CD4-positive, alpha-beta memory T cell (primary cell): Measurements from ENCODE around the gene EVA1B. TPM values are rescaled to one million over a fixed set of nuclear protein-coding genes. Genes with fewer than 3 reads are reported as not detected.

Source experiments
- CTCF ChIA-PET: fragments of 350-600 bp; sonication (Branson Sonifier 250); formaldehyde crosslinking; loops from one replicate; lab custom pipeline; 2021; ENCODE audit warnings: inconsistent platforms; ENCODE audit not compliant: partially characterized antibody; lab: Charles Lee
- POLR2A ChIA-PET: fragments of 350-600 bp; sonication (Branson Sonifier 250); formaldehyde crosslinking; loops from one replicate; lab custom pipeline; 2021; ENCODE audit not compliant: partially characterized antibody; lab: Charles Lee
- DNase-seq, 5 donors: peaks; one replicate each; pipeline versions ENCODE4 v3.0.0 to v3.0.0-alpha.2; 2020 to 2022; ENCODE audit warnings: mixed read lengths in 1 of 5
- H3K27ac ChIP-seq: one replicate; pipeline ENCODE4 v1.7.0; 2013; ENCODE audit warnings: low read depth, low read length
- H3K27me3 ChIP-seq: 2 replicates; pipeline ENCODE4 v1.7.0; 2013; ENCODE audit warnings: mild to moderate bottlenecking, low read length, moderate library complexity; ENCODE audit not compliant: insufficient read depth
- H3K36me3 ChIP-seq: 2 replicates; pipeline ENCODE4 v1.7.0; 2013; ENCODE audit warnings: mild to moderate bottlenecking, low read length, moderate library complexity; ENCODE audit not compliant: insufficient read depth
- H3K4me1 ChIP-seq: 2 replicates; pipeline ENCODE4 v1.7.0; 2013; ENCODE audit warnings: mild to moderate bottlenecking, low read length, moderate library complexity; ENCODE audit not compliant: insufficient read depth
- H3K4me3 ChIP-seq, 2 donors: one replicate each; pipeline ENCODE4 v1.7.0; 2013; ENCODE audit warnings: low read length in 2 of 2, mild to moderate bottlenecking in 1 of 2
- H3K9me3 ChIP-seq, 2 donors: one replicate each; pipeline ENCODE4 v1.7.0; 2013; ENCODE audit warnings: low read length in 2 of 2, control low read depth in 1 of 2; ENCODE audit not compliant: control insufficient read depth in 1 of 2
- H3K27ac Mint-ChIP-seq, 7 donors: one replicate each; pipeline ENCODE4 v1.8.0; 2020 to 2021; ENCODE audit warnings: mixed read lengths in 7 of 7, mild to moderate bottlenecking in 6 of 7, inconsistent platforms in 3 of 7, moderate library complexity in 3 of 7
- H3K27me3 Mint-ChIP-seq, 2 donors: one replicate each; pipeline ENCODE4 v1.8.0; 2020 to 2021; ENCODE audit warnings: mixed read lengths in 2 of 2
- H3K36me3 Mint-ChIP-seq, 2 donors: one replicate each; pipeline ENCODE4 v1.8.0; 2020 to 2021; ENCODE audit warnings: mixed read lengths in 2 of 2, inconsistent platforms in 1 of 2, mild to moderate bottlenecking in 1 of 2
- H3K4me1 Mint-ChIP-seq, 4 donors: one replicate each; pipeline ENCODE4 v1.8.0; 2020 to 2021; ENCODE audit warnings: mixed read lengths in 4 of 4, mild to moderate bottlenecking in 1 of 4
- H3K4me3 Mint-ChIP-seq, 8 donors: one replicate each; pipeline ENCODE4 v1.8.0; 2020 to 2021; ENCODE audit warnings: mixed read lengths in 8 of 8, mild to moderate bottlenecking in 7 of 8, moderate library complexity in 6 of 8, inconsistent platforms in 3 of 8
- H3K9me3 Mint-ChIP-seq, 8 donors: one replicate each; pipeline ENCODE4 v1.8.0; 2020 to 2021; ENCODE audit warnings: mixed read lengths in 8 of 8, mild to moderate bottlenecking in 5 of 8, inconsistent platforms in 3 of 8, moderate library complexity in 1 of 8
- intact Hi-C: fragments of 100-400 bp; cut with micrococcal nuclease; formaldehyde crosslinking; loops from one replicate; pipeline ENCODE4 v1.15.1; 2023
- polyA plus RNA-seq, 2 donors: library from polyadenylated mRNA; unstranded; fragments of 300-500 nt; fragmentation: Illumina TruSeq; gene quantifications; one replicate each; pipeline ENCODE4 v1.2.3, GENCODE V29; 2021
- total RNA-seq, 2 experiments: library from RNA; stranded (reverse); gene quantifications; one replicate each; pipeline ENCODE4 v1.2.3, GENCODE V29; 2021

EVA1B gene
- total and polyA plus RNA-seq, 4 experiments from 2014 or later: 5.2 to 8.1 (median 6.8) TPM

GRCh38 chr1:36365381-36365780 is 41.9 kb upstream of the EVA1B start:
- peaks cover 17% of the 10 kb centered on the region for H3K36me3 ChIP-seq
- POLR2A ChIA-PET: interaction anchor here (1.8 to 6.4 kb wide), 5 partner anchors 12 to 215 kb away, joined by 6 to 133 read pairs (median 28); partner anchors contain the start of genes SH3D21 and STK40
- H3K4me1 ChIP-seq: peaks cover 52% of the 10 kb centered on the region
- peak overlapping the region; percentile 55 for H3K27ac ChIP-seq
- CTCF ChIA-PET: interaction anchor here (2.3 to 5.2 kb wide), 4 partner anchors 18 to 216 kb away, joined by 6 to 122 read pairs (median 38); partner anchors contain the start of genes STK40 and TRAPPC3
- no peak for DNase-seq
- Mint-ChIP-seq H3K9me3 (no peaks in the 10 kb centered on the region), H3K4me1 (peaks cover 36 to 67% (median 46%) of the 10 kb centered on the region in 4 donors), H3K36me3 (peaks cover 15 to 29% of the 10 kb centered on the region in 2 donors), H3K27me3 (no peaks in the 10 kb centered on the region), H3K27ac (peak overlapping the region; percentile 86 to 97 (median 94)), H3K4me3 (peak overlapping the region in 3 of 8 donors; percentile 15 to 32 (median 24))
- no peaks in the 10 kb centered on the region for H3K27me3 ChIP-seq
- intact Hi-C loops: no loop called here
- H3K9me3 ChIP-seq: no peaks in the 10 kb centered on the region
- no peak overlapping the region for H3K4me3 ChIP-seq

- H3K27ac ChIP-seq: peak overlapping the region; percentile 25
- Mint-ChIP-seq H3K27me3 (no peaks in the 10 kb centered on the region), H3K27ac (peak overlapping the region; percentile 81 to 96 (median 92)), H3K9me3 (no peaks in the 10 kb centered on the region), H3K36me3 (peaks cover 42 to 63% of the 10 kb centered on the region in 2 donors), H3K4me1 (peaks cover 6 to 40% (median 10%) of the 10 kb centered on the region in 4 donors), H3K4me3 (peak overlapping the region in 5 of 8 donors; percentile 2 to 70 (median 53))
- H3K27me3 ChIP-seq: no peaks in the 10 kb centered on the region
- no peak overlapping the region for H3K4me3 ChIP-seq
- no peaks in the 10 kb centered on the region for H3K9me3 ChIP-seq
- CTCF ChIA-PET: interaction anchor here (1.1 to 15.0 kb wide), 6 partner anchors 8 to 25 kb away, joined by 3 to 107 read pairs (median 4); no protein-coding TSS in a partner anchor
- H3K36me3 ChIP-seq: peaks cover 41% of the 10 kb centered on the region
- peaks cover 13% of the 10 kb centered on the region for H3K4me1 ChIP-seq
- POLR2A ChIA-PET: interaction anchor here (0.8 to 3.2 kb wide), 5 partner anchors 9 to 38 kb away, joined by 3 to 22 read pairs (median 4); partner anchors contain the start of gene LSM10
- intact Hi-C loops: no loop called here
- DNase-seq: peak; percentile 25 to 74 (median 51)
Observed at GRCh38 chr1:36359911-36360550, 36.6 kb upstream of the EVA1B start.

- H3K36me3 ChIP-seq: peaks cover 47% of the 10 kb centered on the region
Observed at GRCh38 chr1:36359383-36359782, 35.9 kb upstream of the EVA1B start.

GRCh38 chr1:36358514-36359084 is 35.2 kb upstream of the EVA1B start:
- Mint-ChIP-seq H3K36me3 (peaks cover 47 to 74% of the 10 kb centered on the region in 2 donors), H3K27ac (peak overlapping the region in 4 of 7 donors; percentile 29 to 42 (median 38)), H3K4me1 (peaks cover 6 to 40% (median 11%) of the 10 kb centered on the region in 4 donors), H3K4me3 (no peak overlapping the region), H3K27me3 (no peaks in the 10 kb centered on the region), H3K9me3 (no peaks in the 10 kb centered on the region)
- ChIA-PET CTCF (interaction anchor here (1.3 to 15.0 kb wide), 3 partner anchors 10 to 26 kb away, joined by 3 to 107 read pairs (median 22); no protein-coding TSS in a partner anchor), POLR2A (interaction anchor here (0.7 to 3.2 kb wide), 2 partner anchors 10 to 15 kb away, joined by 3 to 22 read pairs; no protein-coding TSS in a partner anchor)
- Histone ChIP-seq H3K27me3 (no peaks in the 10 kb centered on the region), H3K4me1 (peaks cover 12% of the 10 kb centered on the region), H3K4me3 (no peak overlapping the region), H3K9me3 (no peaks in the 10 kb centered on the region), H3K36me3 (peaks cover 53% of the 10 kb centered on the region), H3K27ac (no peak overlapping the region)
- DNase-seq: no peak
- intact Hi-C loops: no loop called here

More at GRCh38 chr1:36359383-36359782, 35.9 kb upstream of the EVA1B start:
- Mint-ChIP-seq H3K9me3 (no peaks in the 10 kb centered on the region), H3K4me3 (peak overlapping the region in 5 of 8 donors; percentile 2 to 70 (median 53)), H3K27ac (peak overlapping the region; percentile 81 to 96 (median 92)), H3K27me3 (no peaks in the 10 kb centered on the region), H3K36me3 (peaks cover 44 to 67% of the 10 kb centered on the region in 2 donors), H3K4me1 (peaks cover 6 to 39% (median 10%) of the 10 kb centered on the region in 4 donors)
- no peak for DNase-seq
- Histone ChIP-seq H3K4me1 (peaks cover 12% of the 10 kb centered on the region), H3K27me3 (no peaks in the 10 kb centered on the region), H3K9me3 (no peaks in the 10 kb centered on the region), H3K4me3 (no peak overlapping the region), H3K27ac (peak overlapping the region; percentile 25)
- intact Hi-C loops: no loop called here
- ChIA-PET POLR2A (interaction anchor here (0.8 to 3.2 kb wide), 4 partner anchors 8 to 39 kb away, joined by 3 to 22 read pairs (median 4); partner anchors contain the start of gene LSM10), CTCF (interaction anchor here (1.3 to 15.0 kb wide), 5 partner anchors 9 to 25 kb away, joined by 3 to 107 read pairs (median 6); no protein-coding TSS in a partner anchor)

GRCh38 chr1:36355811-36356210 is 32.4 kb upstream of the EVA1B start:
- H3K9me3 ChIP-seq: no peaks in the 10 kb centered on the region
- POLR2A ChIA-PET: interaction anchor here (1.0 to 8.7 kb wide), 2 partner anchors 10 to 11 kb away, joined by 3 to 73 read pairs; no protein-coding TSS in a partner anchor
- H3K36me3 ChIP-seq: peaks cover 45% of the 10 kb centered on the region
- DNase-seq: no peak
- Mint-ChIP-seq H3K4me3 (no peak overlapping the region), H3K27me3 (no peaks in the 10 kb centered on the region), H3K9me3 (no peaks in the 10 kb centered on the region), H3K27ac (peak overlapping the region in 1 of 7 donors; percentile 80), H3K36me3 (peaks cover 32 to 73% of the 10 kb centered on the region in 2 donors), H3K4me1 (peaks cover 13 to 53% (median 27%) of the 10 kb centered on the region in 4 donors)
- intact Hi-C loops: no loop called here
- H3K4me1 ChIP-seq: peaks cover 26% of the 10 kb centered on the region
- H3K27ac ChIP-seq: no peak overlapping the region
- no peak overlapping the region for H3K4me3 ChIP-seq
- H3K27me3 ChIP-seq: no peaks in the 10 kb centered on the region
- CTCF ChIA-PET: interaction anchor here (1.1 to 15.0 kb wide), 4 partner anchors 13 to 66 kb away, joined by 3 to 107 read pairs (median 8); no protein-coding TSS in a partner anchor

- H3K27ac Mint-ChIP-seq: peak overlapping the region in 2 of 7 donors; percentile 6 to 36
- intact Hi-C loops: no loop called here
- Histone ChIP-seq H3K4me3 (no peak overlapping the region), H3K27ac (no peak overlapping the region), H3K36me3 (peaks cover 45% of the 10 kb centered on the region), H3K9me3 (no peaks in the 10 kb centered on the region), H3K27me3 (no peaks in the 10 kb centered on the region), H3K4me1 (peaks cover 28% of the 10 kb centered on the region)
- peaks cover 26 to 70% of the 10 kb centered on the region in 2 donors for H3K36me3 Mint-ChIP-seq
- DNase-seq: no peak
- H3K9me3 Mint-ChIP-seq: no peaks in the 10 kb centered on the region
- ChIA-PET CTCF (interaction anchor here (1.3 to 15.0 kb wide), 2 partner anchors 11 to 14 kb away, joined by 4 to 107 read pairs; no protein-coding TSS in a partner anchor), POLR2A (interaction anchor here (0.9 to 8.7 kb wide), 2 partner anchors 12 to 30 kb away, joined by 3 to 73 read pairs; no protein-coding TSS in a partner anchor)
- peaks cover 10 to 51% (median 25%) of the 10 kb centered on the region in 4 donors for H3K4me1 Mint-ChIP-seq
- no peak overlapping the region for H3K4me3 Mint-ChIP-seq
- H3K27me3 Mint-ChIP-seq: no peaks in the 10 kb centered on the region
Observed at GRCh38 chr1:36354486-36354885, 31.0 kb upstream of the EVA1B start.
